Measurements from ENCODE around the gene CAD.

The CAD gene

DNA sequence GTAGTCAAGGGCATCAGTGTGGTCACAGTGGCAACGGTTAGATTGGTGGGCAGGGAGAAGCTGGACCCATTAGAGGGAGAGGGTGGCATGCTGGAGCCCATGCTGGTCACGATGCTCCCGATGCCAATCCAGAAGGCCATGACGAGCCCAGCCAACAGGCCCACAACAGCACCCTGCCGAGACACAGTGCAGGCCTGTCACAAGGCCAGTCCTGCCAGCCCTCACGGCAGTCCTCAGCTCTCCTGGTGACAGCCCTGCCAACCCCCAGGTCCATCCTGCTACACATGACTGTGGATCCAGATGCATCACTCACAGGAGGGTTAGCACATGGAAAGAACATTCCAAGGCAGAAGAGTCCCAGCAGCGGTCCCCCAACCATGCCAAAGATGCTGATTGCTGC, 15.5 kb upstream of the CAD start:
- Histone ChIP-seq H3K36me3 (ENCODE audit: control insufficient read depth, insufficient read depth, low read length) (peaks cover 74% of the 10 kb centered on the region), H3K27ac (ENCODE audit: low read depth, low read length) (no peak overlapping the region), H3K27me3 (ENCODE audit: control insufficient read depth, insufficient read depth, low read length) (no peaks in the 10 kb centered on the region), H3K9ac (ENCODE audit: low read length) (no peak overlapping the region), H3K4me1 (ENCODE audit: control insufficient read depth, insufficient read depth, low read length) (no peaks in the 10 kb centered on the region), H3K9me3 (ENCODE audit: control insufficient read depth, insufficient read depth, low read depth, low read length) (no peaks in the 10 kb centered on the region), H3K4me3 (ENCODE audit: low read depth, low read length) (no peak overlapping the region)

DNA sequence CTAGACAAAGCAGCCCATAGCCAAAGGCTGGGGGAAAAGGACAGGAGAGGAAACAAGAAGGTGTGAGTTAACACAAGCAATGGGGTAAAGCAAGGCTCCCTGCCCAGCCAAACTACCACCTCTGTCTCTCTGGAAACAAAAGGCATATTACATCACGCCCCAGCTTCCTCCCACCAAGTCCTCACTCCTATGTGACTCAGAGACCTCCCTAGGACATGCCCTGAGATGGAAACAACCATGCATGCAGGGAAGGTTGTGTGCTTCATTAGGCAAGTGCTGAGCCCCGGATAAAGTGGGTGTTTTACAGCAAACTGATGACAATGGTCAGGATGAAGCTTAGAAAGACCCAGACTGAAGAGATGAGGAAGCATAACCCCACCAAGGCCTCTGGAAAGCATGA, 14.3 kb upstream of the CAD start:
- no peak overlapping the region for H3K4me3 ChIP-seq (ENCODE audit: low read depth, low read length)
- H3K9me3 ChIP-seq (ENCODE audit: control insufficient read depth, insufficient read depth, low read depth, low read length): no peaks in the 10 kb centered on the region
- no peak overlapping the region for H3K27ac ChIP-seq (ENCODE audit: low read depth, low read length)
- H3K4me1 ChIP-seq (ENCODE audit: control insufficient read depth, insufficient read depth, low read length): no peaks in the 10 kb centered on the region
- peaks cover 86% of the 10 kb centered on the region for H3K36me3 ChIP-seq (ENCODE audit: control insufficient read depth, insufficient read depth, low read length)
- no peaks in the 10 kb centered on the region for H3K27me3 ChIP-seq (ENCODE audit: control insufficient read depth, insufficient read depth, low read length)
- no peak overlapping the region for H3K9ac ChIP-seq (ENCODE audit: low read length)

DNA sequence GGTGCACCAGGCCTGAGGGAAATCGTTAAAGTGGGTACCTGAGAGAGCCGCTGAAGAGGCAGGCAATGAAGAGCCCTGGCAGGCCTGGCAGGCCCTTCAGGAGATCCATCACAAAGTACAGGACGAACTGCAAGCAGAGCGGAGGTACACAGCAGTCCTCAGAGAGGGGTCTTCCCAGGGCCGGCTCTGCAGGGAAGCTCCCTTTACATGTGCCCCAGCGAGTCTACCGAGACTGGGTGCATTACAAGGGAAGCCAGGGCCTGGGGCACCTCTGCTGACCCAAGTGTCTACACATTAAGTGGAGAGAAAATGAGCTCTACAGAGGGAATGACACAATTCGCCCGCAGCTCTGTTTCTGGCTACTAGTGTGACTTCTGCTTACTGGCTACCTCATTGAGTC, 13.4 kb upstream of the CAD start:
- Histone ChIP-seq H3K9me3 (ENCODE audit: control insufficient read depth, insufficient read depth, low read depth, low read length) (no peaks in the 10 kb centered on the region), H3K27me3 (ENCODE audit: control insufficient read depth, insufficient read depth, low read length) (no peaks in the 10 kb centered on the region), H3K4me1 (ENCODE audit: control insufficient read depth, insufficient read depth, low read length) (peaks cover 3% of the 10 kb centered on the region; the same call in 1 of the 2 replicates), H3K36me3 (ENCODE audit: control insufficient read depth, insufficient read depth, low read length) (peaks cover 95% of the 10 kb centered on the region), H3K9ac (ENCODE audit: low read length) (no peak overlapping the region), H3K27ac (ENCODE audit: low read depth, low read length) (no peak overlapping the region), H3K4me3 (ENCODE audit: low read depth, low read length) (no peak overlapping the region)

DNA sequence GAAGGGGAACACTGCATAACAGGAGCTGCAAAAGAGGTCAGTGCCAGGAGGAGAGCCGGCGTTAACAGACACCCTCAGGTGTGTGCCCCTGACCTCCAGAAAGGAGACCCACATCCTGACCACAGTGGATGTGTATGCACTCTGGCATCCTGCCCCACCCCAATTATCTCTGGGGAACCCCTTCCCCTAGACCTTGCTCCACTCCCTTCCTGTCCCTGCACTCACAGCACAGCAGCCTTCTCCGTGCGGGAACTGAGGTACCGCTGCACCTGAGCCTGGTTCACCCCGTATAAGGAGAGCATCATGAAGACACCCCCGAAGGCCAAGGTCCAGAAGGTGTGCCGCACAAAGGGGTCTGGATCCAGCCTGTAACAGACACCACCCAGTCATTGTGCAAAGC, 12.6 kb upstream of the CAD start:
- H3K27me3 ChIP-seq (ENCODE audit: control insufficient read depth, insufficient read depth, low read length): no peaks in the 10 kb centered on the region
- no peak overlapping the region for H3K4me3 ChIP-seq (ENCODE audit: low read depth, low read length)
- H3K36me3 ChIP-seq (ENCODE audit: control insufficient read depth, insufficient read depth, low read length): peaks cover 98% of the 10 kb centered on the region
- H3K9me3 ChIP-seq (ENCODE audit: control insufficient read depth, insufficient read depth, low read depth, low read length): no peaks in the 10 kb centered on the region
- peaks cover 3% of the 10 kb centered on the region; the same call in 1 of the 2 replicates for H3K4me1 ChIP-seq (ENCODE audit: control insufficient read depth, insufficient read depth, low read length)
- no peak overlapping the region for H3K9ac ChIP-seq (ENCODE audit: low read length)
- H3K27ac ChIP-seq (ENCODE audit: low read depth, low read length): no peak overlapping the region

DNA sequence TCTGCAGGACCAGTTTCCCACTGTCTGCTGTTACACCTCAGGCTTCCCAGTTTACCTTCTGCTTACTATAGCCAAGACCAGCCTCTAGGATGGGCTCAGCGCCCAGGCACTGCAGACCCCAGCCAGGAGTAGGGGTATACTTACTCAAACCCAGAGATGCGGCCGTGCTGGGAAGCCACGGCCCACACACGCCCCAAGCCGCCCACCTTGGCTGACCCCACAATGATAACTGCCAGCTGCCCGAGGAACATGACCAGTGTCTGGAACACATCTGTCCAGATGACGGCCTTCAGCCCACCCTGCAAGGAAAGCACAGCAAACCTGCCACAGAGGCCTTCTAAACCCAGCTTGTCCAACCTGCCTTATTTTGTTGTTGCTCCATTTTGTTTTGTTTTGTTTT, 12.0 kb upstream of the CAD start:
- Histone ChIP-seq H3K27me3 (ENCODE audit: control insufficient read depth, insufficient read depth, low read length) (no peaks in the 10 kb centered on the region), H3K4me1 (ENCODE audit: control insufficient read depth, insufficient read depth, low read length) (peaks cover 8% of the 10 kb centered on the region; the same call in 1 of the 2 replicates), H3K9ac (ENCODE audit: low read length) (no peak overlapping the region), H3K9me3 (ENCODE audit: control insufficient read depth, insufficient read depth, low read depth, low read length) (no peaks in the 10 kb centered on the region), H3K36me3 (ENCODE audit: control insufficient read depth, insufficient read depth, low read length) (peaks cover 97% of the 10 kb centered on the region), H3K4me3 (ENCODE audit: low read depth, low read length) (no peak overlapping the region), H3K27ac (ENCODE audit: low read depth, low read length) (no peak overlapping the region)

DNA sequence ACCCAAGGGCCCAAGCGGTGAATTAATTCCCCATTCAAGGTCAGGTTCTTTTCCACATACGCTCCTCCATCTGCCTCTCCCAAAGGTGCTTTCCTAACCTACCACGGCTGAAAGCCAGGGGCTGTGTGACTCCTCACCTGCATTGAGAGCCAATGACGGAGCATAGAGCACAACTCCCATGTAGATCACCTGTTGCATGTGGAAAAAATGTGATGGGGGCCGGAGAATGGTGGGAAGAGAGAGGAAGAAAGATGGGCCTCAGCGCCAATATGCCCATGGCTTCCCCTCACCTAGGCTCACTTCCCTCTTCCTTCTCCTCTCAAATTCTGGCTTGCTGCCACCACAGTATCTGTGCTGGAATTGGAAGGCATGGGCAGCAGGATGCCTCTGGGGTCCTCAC, 10.8 kb upstream of the CAD start:
- H3K27me3 ChIP-seq (ENCODE audit: control insufficient read depth, insufficient read depth, low read length): no peaks in the 10 kb centered on the region
- H3K27ac ChIP-seq (ENCODE audit: low read depth, low read length): no peak overlapping the region
- peaks cover 8% of the 10 kb centered on the region; the same call in 1 of the 2 replicates for H3K4me1 ChIP-seq (ENCODE audit: control insufficient read depth, insufficient read depth, low read length)
- H3K9me3 ChIP-seq (ENCODE audit: control insufficient read depth, insufficient read depth, low read depth, low read length): no peaks in the 10 kb centered on the region
- no peak overlapping the region for H3K4me3 ChIP-seq (ENCODE audit: low read depth, low read length)
- H3K36me3 ChIP-seq (ENCODE audit: control insufficient read depth, insufficient read depth, low read length): peaks cover 87% of the 10 kb centered on the region
- H3K9ac ChIP-seq (ENCODE audit: low read length): no peak overlapping the region

DNA sequence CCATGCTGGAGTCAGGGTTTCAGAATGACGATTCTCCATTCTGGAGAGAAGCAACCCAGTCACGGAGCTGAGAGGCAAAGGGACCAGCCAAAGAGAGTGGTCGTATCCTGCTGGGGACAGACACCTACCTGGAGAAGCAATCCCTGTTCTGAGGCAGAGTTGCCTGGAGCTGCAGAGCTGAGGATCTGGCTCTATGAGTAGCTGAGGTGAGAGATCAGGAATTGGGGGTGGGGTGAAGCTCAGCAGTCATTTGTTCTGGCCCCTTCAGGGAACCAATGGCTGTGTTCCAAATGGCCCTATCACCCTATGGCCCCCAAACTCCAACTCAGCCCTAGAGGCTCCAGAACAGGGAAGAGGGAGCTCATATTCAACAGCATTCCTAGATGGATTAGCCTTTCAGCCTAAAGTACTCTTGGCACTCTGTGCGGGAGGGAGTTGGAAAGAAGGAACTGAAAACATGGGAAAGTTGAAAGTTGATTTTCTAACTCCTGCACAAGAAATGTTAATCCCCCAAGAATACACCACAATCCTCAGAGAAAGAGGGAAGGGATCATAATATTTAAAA, 8.6 kb upstream of the CAD start:
- peaks cover 66% of the 10 kb centered on the region for H3K36me3 ChIP-seq (ENCODE audit: control insufficient read depth, insufficient read depth, low read length)
- no peak overlapping the region for H3K27ac ChIP-seq (ENCODE audit: low read depth, low read length)
- H3K4me1 ChIP-seq (ENCODE audit: control insufficient read depth, insufficient read depth, low read length): peaks cover 8% of the 10 kb centered on the region; the same call in 1 of the 2 replicates
- H3K9ac ChIP-seq (ENCODE audit: low read length): no peak overlapping the region
- no peaks in the 10 kb centered on the region for H3K9me3 ChIP-seq (ENCODE audit: control insufficient read depth, insufficient read depth, low read depth, low read length)
- no peaks in the 10 kb centered on the region for H3K27me3 ChIP-seq (ENCODE audit: control insufficient read depth, insufficient read depth, low read length)
- no peak overlapping the region for H3K4me3 ChIP-seq (ENCODE audit: low read depth, low read length)

DNA sequence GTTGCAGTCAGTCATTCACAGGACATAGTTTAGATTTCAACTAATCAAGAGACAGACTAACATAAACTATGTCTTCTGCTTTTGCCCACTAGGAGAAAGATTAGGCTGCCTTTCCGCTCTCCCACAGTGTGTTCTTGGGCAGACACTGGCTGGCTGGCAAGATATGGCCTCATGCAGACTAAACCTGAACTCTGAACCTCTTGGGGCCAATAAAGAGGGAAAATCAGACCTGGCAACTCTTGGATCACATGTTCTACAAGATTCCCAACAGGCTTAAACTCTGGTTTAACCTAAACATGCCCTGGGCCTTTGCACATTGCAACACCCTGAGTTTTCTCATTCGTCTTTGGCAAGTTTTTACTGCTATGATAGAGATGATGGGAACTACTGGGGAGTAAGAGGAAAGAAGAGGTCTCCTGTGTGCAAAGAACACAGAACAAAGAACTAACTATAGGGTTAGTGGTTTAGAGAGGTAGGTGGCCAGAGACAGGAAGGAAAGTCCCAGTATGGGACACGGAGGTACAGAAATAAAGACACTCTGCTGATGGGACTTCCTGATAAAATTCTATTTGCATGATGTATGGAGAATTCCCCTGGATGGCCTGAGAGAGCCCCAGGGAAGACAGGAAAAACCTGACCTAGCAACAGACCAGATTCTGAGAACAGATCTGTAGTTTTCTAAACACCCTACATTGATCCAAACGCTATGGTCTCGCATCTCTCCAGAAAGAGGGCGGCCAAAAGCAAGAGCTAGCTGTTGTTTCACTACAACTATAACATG, 7.4 kb upstream of the CAD start:
- Histone ChIP-seq H3K9me3 (ENCODE audit: control insufficient read depth, insufficient read depth, low read depth, low read length) (no peaks in the 10 kb centered on the region), H3K9ac (ENCODE audit: low read length) (no peak overlapping the region), H3K4me3 (ENCODE audit: low read depth, low read length) (no peak overlapping the region), H3K36me3 (ENCODE audit: control insufficient read depth, insufficient read depth, low read length) (peaks cover 53% of the 10 kb centered on the region), H3K27me3 (ENCODE audit: control insufficient read depth, insufficient read depth, low read length) (no peaks in the 10 kb centered on the region), H3K4me1 (ENCODE audit: control insufficient read depth, insufficient read depth, low read length) (peaks cover 8% of the 10 kb centered on the region; the same call in 1 of the 2 replicates), H3K27ac (ENCODE audit: low read depth, low read length) (no peak overlapping the region)

DNA sequence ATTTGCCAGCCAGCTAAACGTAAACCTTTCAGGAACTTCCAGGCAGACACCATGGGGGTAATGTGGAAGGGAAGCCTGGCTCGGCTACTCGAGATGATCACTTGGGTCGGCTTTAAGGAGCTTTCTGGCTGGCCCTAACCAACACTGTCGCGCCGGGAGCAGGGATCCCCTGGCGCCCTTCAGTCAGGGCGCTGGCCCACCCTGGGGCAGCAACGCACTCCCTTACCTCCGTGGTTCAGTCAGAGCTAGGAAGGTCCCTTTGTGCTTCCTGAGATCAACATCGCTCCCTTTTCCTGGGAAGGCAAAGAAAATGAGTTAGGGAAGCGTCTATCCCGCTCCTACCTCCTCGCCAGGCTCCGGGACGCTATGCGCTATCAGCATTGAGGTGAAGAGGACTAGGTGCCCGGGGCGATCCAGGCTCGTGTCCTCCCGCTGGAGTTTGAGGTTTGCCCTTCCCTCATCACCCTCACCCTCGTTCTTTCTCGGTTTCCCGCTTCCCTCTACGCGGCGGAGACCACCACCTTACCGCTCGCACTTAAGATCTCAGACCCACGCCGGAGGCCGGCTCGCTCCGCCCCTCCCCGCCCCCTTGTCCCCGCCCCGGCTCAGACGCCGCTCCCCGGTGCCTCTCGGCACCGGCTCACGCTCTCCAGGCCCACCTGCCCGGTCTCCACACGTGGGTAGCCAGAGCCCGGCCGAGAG, 5.8 kb upstream of the CAD start:
- H3K27me3 ChIP-seq (ENCODE audit: control insufficient read depth, insufficient read depth, low read length): no peaks in the 10 kb centered on the region
- H3K36me3 ChIP-seq (ENCODE audit: control insufficient read depth, insufficient read depth, low read length): peaks cover 48% of the 10 kb centered on the region
- peak overlapping the region; percentile 41 for H3K27ac ChIP-seq (ENCODE audit: low read depth, low read length)
- peaks cover 8% of the 10 kb centered on the region; the same call in 1 of the 2 replicates for H3K4me1 ChIP-seq (ENCODE audit: control insufficient read depth, insufficient read depth, low read length)
- peak overlapping the region; percentile 98 for H3K9ac ChIP-seq (ENCODE audit: low read length)
- H3K9me3 ChIP-seq (ENCODE audit: control insufficient read depth, insufficient read depth, low read depth, low read length): no peaks in the 10 kb centered on the region
- peak overlapping the region; percentile 95 for H3K4me3 ChIP-seq (ENCODE audit: low read depth, low read length)

DNA sequence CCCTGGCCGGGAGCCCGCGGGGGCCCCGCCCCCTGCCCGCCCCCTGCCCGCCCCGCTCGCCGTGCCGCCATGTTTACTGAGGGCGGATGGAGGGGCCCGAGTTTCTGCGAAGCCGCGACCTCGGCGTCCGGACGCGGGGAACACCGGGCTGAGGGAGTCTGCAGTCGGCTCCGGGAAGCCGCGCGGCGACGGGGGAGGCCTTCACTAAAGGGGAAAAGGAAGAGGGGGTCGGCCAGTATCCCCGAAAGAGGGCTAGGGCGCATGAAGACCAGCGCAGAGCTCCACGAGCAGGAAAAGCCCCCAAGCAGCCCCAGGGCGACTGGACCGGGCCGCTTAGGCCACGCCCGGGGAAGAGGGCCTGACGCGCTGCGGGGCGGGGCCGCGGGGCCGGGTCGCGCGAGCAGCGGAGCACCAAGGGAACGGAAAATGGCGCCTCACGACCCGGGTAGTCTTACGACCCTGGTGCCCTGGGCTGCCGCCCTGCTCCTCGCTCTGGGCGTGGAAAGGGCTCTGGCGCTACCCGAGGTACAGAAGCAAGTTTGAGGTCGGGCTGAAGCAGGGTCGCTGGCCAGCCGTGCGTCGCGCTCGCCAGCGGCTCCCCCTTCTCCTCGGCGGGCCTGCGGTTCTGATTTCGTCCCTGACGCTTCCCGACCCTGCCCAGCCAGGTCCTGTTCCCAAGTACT, 5.1 kb upstream of the CAD start, which contains the start of the genes ATRAID and SLC5A6:
Gene ATRAID (plus strand): TSS at position 99 of the 683 bp plus-strand sequence. CDS start 328 bp downstream, at position 427.
Gene SLC5A6 (minus strand): TSS at position 326 of the 683 bp plus-strand sequence. CDS start 4,618 bp downstream, outside the sequence.
- H3K9ac ChIP-seq (ENCODE audit: low read length): peak within 1 kb of the TSS; percentile 99
- peak within 1 kb of the TSS; percentile 95 for H3K4me3 ChIP-seq (ENCODE audit: low read depth, low read length)
- no peaks in the 10 kb centered on the region for H3K27me3 ChIP-seq (ENCODE audit: control insufficient read depth, insufficient read depth, low read length)
- peaks cover 46% of the 10 kb centered on the region for H3K36me3 ChIP-seq (ENCODE audit: control insufficient read depth, insufficient read depth, low read length)
- peaks cover 14% of the 10 kb centered on the region for H3K4me1 ChIP-seq (ENCODE audit: control insufficient read depth, insufficient read depth, low read length)
- H3K9me3 ChIP-seq (ENCODE audit: control insufficient read depth, insufficient read depth, low read depth, low read length): no peaks in the 10 kb centered on the region
- peak within 1 kb of the TSS; percentile 99 for H3K27ac ChIP-seq (ENCODE audit: low read depth, low read length)

Data from HUES6 (cell line).